HG03064 (cell line): Measurements from ENCODE around the gene KCNJ14.

Experiments used
- ATAC-seq: cut with Tn5 transposase; IDR thresholded peaks from one replicate; pipeline ENCODE4 v1.9.1; 2021; ENCODE audit warnings: low read depth; ENCODE audit not compliant: unreplicated experiment

KCNJ14 gene

DNA sequence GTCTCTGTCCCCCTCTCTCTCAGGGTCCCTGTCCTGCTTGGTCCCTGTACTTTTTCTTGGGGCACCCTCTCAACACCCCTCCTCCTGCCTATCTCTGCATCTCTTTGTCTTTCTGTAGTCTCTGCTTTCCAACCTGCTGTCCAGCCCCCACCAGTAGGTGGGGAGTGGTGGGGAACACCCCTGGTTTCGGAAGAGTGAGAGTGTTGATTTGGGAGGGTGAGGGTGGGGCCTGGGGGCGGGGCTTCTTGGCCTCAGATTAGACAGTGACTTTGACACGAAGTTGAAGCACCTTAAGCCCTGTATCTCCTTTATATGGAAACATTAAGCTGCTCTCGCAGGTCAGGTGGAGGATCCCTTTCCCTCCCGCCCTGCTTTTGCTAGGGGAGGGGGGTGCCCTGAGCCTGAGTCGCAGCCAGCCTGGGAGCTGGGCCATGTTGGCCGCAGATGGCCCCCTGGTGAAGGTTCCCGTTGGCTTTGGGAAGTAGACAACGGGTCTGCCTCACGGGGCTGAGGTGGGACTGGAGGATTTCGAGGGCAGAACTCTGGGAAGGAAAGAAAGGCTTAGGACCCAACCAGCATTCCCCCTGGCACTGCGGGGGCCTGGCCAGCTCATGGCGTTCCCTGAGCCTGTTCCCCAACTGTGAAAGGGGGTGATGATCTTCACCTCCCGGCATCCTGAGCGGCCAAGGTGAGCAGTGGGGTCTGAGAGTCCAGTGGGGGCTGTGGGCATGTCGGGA lies at the start of gene KCNJ14:
TSS of gene KCNJ14 (plus strand) at position 404 of the 737 bp plus-strand sequence. CDS start 6,151 bp downstream, outside the sequence.
- ATAC-seq = no peak

DNA sequence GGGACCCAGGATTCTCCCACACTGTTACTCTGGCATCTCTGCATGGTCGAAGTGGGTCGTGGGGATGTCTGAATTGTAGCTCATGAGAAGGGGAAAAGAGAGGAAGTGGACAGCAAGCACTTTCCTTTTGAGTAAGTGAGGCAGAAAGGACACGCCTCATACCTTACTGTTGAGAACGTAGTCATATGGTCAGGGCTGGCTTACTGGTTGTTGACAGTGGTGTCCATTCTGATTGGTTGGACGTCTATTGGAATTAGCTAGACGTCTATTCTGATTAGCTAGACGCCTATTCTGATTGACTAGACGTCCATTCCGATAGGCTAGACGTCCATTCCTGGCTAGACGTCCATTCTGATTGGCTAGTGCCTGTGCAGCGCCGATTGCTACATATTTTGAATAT lies 49.5 kb upstream of the KCNJ14 start:
- no peak for ATAC-seq

DNA sequence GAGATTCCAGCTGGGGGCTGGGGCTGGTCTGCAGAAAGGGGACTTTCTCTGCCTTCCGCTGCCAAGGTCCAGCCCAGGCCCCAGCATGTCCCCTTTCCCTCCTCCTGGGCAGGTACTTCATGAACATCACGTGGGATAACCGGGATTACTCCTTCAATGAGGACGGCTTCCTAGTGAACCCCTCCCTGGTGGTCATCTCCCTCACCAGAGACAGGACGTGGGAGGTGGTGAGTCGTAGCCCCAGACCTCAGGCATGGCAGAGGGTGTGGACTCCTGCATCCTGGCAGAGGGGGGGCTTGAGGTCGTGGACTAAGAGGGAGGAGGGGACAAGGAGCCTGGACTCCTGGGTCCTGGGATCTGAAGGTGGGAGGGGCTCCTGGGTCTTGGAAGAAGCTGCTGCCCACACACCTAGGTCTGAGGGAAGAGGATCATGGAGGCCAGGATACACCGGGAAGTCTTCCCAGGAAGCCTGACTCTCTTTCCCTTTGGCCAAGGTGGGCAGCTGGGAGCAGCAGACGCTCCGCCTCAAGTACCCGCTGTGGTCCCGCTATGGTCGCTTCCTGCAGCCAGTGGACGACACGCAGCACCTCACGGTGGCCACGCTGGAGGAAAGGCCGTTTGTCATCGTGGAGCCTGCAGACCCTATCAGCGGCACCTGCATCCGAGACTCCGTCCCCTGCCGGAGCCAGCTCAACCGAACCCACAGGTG lies 41.3 kb upstream of the KCNJ14 start:
- no peak for ATAC-seq

DNA sequence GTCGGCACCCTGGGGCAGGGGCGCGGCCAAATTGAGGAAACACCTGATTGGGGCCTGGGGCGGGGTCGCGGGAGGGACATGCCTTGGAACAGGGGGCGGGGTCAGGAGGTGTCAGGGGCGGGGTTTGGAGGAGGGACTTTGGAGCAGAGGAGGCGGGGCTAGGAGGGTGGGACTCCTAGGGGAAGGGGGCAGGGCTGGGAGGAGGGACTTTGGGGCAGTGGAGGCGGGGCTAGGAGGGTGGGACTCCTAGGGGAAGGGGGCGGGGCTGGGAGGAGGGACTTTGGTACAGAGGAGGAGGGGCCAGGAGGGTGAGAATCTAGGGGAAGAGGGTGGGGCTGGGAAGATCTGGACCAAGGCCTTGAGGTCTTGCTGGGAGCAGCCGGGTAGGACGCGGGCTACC lies 40.0 kb upstream of the KCNJ14 start:
- no peak for ATAC-seq

DNA sequence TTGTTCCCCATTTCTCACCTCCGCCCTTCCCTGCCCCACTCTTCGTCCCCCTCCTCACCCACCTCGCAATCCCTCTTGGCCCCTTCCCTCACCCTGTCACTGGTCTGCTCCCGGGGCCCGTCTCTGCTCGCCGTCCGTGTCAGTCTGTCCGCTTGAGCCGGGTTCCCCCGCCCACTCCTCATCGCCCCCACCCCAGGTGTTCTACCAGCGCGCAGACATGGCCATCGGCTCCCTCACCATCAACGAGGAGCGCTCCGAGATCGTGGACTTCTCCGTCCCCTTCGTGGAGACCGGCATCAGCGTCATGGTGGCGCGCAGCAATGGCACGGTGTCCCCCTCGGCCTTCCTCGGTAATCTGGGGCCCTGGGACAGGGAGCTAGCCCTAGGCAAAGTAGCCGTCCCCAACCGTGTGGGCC lies 39.6 kb upstream of the KCNJ14 start:
- no peak for ATAC-seq

DNA sequence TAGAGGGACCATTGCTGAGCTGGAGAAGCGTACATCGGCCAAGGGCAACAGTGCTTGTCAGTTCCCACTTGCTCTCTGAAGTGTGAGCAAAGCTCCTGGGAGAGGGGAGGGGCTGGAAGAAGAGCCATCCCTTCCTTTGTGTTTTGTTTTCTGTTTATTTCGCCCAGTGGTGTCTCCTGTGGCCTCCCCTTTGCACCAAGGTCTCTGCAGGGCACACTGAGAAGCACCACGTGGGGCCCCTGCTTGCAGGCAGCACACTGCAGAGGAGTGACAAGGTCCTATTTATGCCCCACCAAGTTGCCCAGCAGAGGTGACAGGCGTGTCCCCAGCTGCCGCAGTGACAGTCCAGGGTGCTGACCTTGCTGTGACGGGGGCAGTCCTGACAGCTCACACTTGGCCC lies 38.0 kb upstream of the KCNJ14 start:
- ATAC-seq = no peak

DNA sequence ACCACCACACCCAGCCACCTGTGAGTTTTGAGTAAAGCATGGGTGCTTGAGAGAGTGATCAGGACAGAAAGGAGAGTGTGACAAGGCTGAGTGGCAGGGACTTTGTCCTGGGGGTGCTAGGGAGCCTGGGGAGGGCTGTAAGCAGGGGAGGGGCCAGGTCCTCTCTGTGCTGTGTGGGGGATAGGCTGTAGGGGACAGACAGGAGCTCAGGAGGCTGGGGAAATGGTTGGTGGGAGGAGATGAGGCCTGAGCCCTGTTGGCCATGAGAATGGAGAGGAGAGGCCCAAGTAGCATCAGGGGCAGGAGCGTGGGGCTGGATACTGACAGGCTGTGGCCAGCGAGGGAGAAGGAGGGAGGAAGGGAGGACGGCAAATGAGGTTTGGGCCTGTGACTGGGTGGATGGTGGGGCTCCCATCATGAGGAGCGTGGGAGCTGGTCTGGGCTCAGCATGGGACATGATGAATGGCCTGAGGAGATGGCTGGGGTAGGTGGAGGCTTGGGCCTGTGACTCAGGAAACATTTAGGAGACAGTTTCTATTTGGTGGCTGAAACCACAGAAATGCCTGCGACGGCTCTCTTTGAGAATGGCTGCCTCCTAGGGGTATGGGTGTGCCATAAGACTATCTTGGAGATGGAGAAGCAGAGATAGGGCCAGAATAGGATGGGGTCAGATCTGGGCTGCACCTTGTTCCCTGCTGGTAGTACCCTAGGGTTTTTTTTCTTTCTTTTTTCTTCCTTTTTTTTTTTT lies 36.9 kb upstream of the KCNJ14 start:
- no peak for ATAC-seq

DNA sequence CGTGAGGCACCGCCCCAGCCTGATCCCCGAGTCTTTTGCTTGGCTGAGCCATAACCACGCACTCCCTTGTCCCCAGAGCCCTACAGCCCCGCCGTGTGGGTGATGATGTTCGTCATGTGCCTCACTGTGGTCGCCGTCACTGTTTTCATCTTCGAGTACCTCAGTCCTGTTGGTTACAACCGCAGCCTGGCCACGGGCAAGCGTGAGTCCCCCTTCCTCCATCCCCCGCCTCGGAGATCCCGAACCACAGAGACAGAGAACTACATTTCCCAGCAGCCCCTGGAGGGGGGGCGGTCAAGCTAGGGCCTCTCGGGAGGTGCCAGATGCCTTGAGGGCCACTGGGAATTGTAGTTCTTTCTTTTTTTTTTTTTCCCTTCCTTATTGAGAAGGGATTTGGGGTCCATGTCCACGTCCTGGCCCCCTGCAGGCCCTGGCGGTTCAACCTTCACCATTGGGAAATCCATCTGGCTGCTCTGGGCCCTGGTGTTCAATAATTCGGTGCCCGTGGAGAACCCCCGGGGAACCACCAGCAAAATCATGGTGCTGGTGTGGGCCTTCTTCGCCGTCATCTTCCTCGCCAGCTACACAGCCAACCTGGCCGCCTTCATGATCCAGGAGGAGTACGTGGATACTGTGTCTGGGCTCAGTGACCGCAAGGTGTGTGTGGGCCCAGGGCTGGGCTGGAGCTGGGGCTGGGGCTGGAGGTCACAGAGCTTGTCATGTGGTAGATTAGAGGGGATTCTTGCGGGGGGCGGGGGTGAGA lies 36.0 kb upstream of the KCNJ14 start:
- no peak for ATAC-seq

DNA sequence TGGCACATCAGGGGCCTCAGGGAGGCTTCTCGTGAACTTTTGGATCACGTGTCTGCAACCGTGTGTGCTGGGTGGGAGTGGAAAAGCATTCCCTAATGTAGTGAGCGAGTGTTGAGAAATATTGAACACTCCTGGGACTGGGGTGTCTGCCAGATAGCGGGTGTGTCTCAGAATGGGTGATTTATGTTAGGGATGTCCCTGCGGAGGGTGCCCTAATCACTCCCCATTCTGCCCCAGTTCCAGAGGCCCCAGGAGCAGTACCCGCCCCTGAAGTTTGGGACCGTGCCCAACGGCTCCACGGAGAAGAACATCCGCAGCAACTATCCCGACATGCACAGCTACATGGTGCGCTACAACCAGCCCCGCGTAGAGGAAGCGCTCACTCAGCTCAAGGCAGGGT lies 33.8 kb upstream of the KCNJ14 start:
- no peak for ATAC-seq

DNA sequence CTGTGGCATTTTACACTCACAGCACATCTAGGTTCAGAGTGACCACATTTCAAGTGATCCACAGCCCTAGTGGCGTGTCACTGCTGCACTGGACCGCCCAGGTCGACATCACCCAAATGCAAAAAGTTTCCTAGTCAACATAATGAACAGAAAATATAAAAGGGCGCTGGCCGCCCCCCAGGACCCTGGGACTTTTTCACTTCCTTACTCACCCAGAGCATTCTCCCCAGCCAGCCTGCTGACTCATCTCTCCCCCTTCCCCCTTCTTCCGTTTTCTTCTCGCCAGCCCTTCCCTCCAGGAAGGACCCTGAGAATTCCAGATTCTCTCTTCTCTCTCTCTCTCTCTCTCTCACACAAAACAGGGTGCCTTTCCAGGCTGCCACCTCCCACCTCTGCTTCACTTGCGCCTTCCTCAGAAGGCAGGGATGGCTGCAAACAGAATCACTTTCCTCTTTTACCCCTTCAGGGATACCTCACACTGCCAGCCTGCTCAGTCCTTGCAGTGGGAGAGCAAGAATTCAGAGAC lies 30.6 kb upstream of the KCNJ14 start:
- ATAC-seq = no peak

DNA sequence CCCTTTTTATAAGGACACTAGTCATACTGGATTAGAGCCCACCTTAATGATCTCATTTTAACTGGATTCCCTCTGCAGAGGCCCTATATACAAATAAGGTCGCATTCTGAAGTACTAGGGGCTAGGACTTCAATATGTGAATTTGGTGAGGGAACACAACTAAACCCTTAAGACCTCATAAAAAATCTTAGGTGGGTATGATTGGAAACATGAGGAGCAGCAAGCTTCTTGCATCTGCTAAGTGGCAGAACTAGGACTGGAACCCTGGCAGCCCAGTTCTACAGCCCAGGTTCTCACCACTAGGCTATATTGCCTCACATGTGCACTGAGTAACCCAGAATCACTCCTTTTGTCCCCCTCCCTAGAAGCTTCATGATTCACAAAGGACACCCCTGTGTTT lies 26.7 kb upstream of the KCNJ14 start:
- ATAC-seq = no peak

DNA sequence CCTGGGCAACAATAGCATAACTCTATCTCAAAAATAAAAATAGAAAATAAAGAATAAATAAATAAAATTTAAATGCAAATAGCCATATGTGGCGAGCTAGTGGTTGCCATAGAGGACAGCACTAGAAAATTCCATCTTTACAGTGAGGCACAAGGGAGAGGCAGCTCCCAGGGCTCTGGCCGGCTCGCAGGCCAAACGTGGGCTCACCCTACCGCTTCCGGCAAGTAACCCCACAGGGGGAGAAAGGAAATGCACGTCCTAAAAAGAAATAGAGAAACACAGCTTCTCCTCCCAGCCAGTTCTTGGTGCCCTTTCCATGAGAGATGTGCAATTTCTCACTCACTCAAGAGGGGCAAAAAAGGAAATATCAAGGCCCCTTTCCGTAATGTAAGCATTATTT lies 22.0 kb upstream of the KCNJ14 start:
- ATAC-seq = no peak

DNA sequence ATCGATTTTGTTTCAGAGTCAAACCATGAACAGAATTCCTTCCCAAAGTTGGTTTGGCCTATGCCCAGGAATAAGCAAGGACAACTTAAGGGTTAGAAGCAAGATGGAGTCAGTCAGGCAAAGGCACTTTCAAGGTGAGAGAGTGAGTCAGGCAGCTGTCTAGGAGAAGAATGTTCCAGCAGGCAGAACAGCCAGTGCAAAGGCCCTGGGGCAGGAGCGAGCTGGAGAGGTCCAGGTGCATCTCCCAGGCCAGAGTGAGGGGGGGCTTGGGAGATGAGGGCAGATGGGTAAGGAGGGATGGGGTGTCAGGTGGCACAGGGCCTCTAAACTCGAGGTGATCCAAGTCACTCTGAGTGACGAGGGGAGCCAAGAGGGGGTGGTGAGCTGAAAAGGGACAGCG lies 18.8 kb upstream of the KCNJ14 start:
- no peak for ATAC-seq

DNA sequence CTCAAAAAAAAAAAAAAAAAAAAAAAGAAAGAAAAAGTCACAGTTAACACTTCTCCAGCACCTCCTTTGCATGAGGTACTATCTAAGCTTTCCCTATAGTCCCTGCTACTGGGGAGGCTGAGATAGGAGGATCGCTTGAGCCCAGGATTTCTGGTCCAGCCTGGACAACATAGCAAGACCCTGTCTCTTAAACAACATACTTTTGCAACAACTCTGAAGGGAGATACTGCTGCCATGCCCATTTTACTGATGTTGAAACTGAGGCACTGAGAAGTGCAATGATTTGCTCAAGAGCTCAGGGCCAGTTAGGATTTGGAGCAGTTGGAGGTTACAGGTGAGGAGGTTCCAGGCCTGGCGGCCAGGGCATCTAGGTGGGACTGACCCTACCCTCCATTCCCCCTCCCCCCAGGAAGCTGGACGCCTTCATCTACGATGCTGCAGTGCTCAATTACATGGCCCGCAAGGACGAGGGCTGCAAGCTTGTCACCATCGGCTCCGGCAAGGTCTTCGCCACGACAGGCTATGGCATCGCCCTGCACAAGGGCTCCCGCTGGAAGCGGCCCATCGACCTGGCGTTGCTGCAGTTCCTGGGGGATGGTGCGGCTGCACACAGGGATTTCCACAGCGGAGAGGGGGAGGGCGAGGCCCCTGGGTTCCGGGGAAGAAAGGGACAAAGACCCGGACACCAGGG lies 13.9 kb upstream of the KCNJ14 start:
- no peak for ATAC-seq

DNA sequence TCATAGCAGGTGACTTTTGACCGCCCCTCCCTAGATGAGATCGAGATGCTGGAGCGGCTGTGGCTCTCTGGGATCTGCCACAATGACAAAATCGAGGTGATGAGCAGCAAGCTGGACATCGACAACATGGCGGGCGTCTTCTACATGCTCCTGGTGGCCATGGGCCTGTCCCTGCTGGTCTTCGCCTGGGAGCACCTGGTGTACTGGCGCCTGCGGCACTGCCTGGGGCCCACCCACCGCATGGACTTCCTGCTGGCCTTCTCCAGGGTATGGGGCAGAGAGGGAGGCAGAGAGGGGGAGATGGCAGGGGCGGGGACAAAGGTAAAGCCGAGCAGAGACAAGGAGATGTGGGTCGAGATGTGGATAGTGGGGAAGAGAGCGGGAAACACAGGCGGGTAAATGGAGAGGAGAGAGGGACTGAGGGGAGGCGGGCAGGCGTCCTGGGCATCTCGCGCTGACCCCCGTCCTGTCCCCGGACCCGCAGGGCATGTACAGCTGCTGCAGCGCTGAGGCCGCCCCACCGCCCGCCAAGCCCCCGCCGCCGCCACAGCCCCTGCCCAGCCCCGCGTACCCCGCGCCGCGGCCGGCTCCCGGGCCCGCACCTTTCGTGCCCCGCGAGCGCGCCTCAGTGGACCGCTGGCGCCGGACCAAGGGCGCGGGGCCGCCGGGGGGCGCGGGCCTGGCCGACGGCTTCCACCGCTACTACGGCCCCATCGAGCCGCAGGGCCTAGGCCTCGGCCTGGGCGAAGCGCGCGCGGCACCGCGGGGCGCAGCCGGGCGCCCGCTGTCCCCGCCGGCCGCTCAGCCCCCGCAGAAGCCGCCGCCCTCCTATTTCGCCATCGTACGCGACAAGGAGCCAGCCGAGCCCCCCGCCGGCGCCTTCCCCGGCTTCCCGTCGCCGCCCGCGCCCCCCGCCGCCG lies 13.0 kb upstream of the KCNJ14 start:
- ATAC-seq = no peak

DNA sequence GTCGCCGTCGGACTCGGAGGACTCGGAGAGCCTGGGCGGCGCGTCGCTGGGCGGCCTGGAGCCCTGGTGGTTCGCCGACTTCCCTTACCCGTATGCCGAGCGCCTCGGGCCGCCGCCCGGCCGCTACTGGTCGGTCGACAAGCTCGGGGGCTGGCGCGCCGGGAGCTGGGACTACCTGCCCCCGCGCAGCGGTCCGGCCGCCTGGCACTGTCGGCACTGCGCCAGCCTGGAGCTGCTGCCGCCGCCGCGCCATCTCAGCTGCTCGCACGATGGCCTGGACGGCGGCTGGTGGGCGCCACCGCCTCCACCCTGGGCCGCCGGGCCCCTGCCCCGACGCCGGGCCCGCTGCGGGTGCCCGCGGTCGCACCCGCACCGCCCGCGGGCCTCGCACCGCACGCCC lies 12.1 kb upstream of the KCNJ14 start:
- ATAC-seq = no peak

DNA sequence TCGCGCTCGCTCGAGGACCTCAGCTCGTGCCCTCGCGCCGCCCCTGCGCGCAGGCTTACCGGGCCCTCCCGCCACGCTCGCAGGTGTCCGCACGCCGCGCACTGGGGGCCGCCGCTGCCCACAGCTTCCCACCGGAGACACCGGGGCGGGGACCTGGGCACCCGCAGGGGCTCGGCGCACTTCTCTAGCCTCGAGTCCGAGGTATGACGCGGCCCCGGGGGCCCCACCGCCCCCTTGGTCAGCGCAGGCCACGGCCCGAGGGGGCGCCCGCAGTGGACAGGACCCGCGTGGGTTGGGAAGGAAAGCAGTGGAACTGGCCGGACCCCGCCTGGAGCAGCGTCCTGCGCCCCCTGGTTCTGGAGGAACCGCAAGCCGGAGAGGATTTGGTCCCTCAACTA lies 11.6 kb upstream of the KCNJ14 start:
- ATAC-seq = no peak

DNA sequence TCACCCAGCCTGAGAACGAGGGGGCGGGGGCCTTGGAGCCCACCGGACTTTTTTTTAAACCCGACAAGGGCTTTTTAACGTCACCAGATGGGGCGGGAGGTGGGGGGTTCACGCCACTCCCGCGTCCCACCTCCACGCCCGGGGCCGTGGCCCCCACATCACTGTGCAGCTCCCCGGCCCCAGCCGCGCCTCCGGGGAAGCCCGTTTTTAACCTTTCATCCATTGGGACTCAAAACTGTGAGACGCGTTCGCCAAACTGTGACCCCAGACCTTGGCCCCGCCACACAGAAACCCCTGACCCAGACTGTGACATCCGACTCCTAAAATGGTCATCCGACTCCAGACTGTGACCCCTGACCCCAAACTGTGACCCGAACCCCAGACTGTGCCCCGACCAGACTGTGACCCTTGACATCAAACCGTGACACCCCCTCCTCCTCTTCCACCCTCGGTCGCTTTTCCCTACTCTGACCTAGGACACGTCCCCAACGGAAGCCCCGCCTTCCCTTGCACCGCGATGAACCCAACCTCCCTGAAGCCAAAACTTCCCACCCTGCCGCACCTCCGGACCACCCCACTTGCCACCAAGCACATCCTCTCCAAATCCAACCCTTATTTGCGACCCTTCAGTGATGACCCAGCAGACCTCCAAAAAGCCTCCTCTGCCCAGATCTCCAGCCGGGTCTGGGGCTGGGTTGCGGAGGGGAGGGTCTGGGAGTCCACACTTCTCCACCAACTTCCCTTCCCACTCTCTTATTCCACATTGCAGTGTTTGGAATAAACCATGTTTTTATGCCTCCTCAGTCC lies 11.0 kb upstream of the KCNJ14 start:
- no peak for ATAC-seq
